HCEC 1CT (cell line): ENCODE measurements around the gene ITGA7.
A peak's percentile ranks its signal among the peaks of the same experiment; 100 is the strongest.

ENCODE experiments used
- DNase-seq: peaks from one replicate; pipeline ENCODE4 v3.0.0-alpha.2; 2017

Gene ITGA7

GRCh38 chr12:55699471-55700055 lies 8.1 kb downstream of the ITGA7 start:
- no peak for DNase-seq

GRCh38 chr12:55698965-55699364 lies 8.7 kb downstream of the ITGA7 start:
- DNase-seq: no peak

DNA sequence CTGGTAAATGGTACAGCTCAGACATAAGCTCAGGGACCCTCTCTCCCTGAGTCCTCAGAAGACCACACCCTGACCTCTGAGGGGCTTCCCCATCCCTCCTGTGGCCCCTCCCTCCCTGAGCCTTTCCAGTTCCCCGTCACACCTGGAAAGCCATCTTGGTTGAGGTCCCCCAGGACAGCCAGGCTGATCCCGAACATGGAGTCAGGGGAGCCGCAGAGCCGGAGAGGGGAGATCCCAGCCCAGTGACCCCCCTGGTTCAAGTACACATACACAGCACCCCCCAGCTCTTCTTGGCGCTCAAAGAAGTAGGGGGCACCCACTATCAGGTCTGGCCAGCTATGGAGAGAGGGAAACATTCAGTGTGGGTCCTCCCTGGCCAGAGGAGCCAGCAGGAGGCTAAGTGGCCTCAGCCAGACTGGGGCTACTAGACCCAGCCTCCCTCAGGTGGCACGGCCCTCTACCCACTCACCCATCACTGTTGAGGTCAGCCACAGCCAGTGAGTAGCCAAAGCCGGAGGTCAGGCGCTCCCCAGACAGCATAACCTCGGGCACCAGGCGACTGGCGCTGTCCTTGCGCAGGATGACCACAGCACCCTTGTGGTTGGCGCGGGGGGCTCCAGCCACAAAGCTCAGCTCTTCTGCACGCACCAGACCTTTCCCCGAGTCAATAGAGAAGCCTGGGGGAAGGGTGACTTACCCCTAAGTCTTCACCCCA lies 9.3 kb downstream of the ITGA7 start:
- no peak for DNase-seq

GRCh38 chr12:55697686-55698085 lies 10.0 kb downstream of the ITGA7 start:
- DNase-seq: no peak

DNA sequence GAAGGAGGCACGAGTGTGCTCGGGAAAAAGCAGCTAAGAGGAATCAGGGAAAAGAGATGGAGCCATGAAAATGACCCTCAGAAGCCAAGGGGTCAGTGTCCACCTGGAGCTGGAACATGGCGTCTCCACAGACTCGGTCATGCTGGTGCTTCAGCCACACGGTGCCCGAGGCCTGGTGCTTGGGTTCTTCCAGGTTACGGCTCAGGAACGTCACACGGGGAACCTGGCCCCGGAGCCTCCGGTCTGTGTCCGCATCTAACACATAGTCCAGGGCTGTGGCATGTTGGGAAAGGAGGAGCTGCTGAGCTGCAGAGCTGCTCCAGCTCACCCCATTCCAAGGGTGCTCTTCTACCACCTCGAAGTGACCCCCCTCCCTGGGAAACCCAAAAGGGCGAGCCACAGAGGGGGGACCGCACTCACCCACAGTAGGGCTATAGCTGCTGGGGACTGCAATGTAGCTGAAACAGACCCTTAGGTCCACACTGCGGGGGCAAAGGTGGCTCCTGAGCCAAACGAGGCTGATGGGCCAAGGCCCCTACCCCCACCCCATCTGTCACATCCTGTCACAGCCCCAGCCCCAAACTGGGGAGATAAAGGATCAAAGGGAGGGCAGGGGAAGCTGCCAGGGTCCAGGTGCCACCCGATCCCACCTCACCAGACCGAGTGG lies 10.8 kb downstream of the ITGA7 start:
- DNase-seq: no peak

DNA sequence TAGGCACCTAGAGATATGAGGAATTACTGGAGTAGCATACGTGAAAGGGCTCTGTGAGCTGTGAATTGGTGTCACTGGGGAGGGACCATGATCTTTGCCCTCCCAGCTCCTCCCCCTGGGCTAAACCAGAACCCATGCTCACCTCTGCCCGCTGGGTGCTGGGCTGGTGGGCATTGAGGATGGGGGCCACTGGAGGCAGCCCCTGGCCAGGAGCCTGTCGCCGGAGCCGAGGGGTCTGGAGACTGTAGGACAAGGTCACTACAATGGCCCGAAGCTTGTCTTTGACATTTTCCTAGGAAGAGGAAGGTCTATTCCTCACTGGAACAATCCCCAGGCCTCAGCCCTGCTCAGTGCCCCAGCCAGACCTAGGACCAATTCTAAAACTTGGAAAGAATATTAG lies 11.6 kb downstream of the ITGA7 start:
- no peak for DNase-seq

DNA sequence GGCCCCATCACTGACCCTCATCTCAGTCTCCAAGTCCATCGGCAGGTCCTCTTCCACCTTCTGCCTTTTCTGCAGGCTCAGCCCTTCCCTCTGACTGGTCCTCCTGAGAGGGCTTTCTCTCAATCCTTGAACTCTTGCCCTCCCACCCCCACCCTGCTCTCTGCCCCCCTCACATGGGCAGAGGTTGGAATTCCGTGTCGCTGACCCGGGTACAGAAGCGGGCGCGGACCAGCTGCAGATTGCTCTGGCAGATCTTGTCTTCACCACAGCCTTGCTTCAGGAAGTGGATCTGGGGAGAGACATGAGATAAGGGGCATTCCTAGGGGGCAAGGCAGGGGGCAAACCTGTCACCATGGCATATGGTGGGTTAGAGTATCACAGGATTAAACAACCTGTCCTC lies 12.4 kb downstream of the ITGA7 start:
- no peak for DNase-seq

GRCh38 chr12:55694651-55695050 lies 13.1 kb downstream of the ITGA7 start:
- no peak for DNase-seq

DNA sequence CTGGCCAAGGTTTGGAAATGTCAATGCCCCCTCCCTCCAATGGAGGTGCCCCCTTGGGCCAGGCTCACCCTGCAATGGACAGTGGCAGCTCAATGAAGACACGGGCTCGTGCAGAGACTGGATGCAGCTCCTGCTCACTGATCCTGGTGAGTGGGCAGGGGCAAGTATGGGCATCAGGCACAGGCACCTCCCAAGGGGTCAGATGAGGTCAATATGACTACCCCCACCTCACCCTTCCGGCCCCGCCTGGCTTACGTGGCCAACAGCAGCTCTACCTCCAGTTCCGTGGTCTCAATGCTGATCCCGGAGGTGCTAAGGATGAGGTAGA lies 13.6 kb downstream of the ITGA7 start:
- DNase-seq: no peak

DNA sequence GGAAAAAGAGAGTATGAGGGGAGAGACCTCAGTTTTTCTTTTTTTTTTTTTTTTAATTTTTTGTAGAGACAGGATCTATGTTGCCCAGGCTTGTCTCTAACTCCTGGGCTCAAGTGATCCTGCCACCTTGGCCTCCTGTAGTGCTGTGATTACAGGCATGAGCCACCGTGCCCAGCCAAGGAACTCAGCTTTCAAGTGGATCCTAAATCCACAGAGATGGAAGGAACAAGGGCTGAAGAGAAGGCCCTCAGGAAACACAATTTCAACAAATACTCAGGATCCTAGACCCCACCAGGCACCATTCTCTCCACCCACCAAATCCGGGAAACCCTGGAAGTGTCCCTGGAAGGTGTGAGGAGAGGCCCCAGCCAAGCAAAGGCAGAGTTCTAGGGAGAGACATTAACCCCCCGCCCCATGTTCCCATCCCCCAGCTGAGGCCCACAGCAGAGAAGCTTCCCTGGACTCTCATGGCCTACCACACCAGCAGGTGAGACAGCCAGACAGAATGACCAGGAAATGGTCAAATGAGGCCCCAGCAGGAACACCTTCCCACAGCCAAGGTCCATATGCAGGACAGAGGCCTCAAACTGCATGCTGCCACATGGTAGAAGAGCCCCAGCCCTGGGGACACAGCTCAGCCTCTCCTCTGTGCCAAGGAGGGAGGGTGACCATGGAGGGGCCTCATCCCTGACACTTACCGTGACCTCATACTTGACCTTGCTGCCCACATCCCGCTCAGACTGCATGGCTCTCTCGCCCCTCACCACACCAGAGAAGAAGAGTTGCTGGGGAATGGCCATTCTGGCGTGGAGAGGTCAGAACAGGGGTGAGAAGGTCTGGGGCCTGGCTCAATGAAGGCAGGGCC lies 14.1 kb downstream of the ITGA7 start:
- no peak for DNase-seq

- DNase-seq: no peak
Observed at GRCh38 chr12:55692631-55693322, 14.9 kb downstream of the ITGA7 start.

- DNase-seq: no peak
Observed at GRCh38 chr12:55688716-55689655, 18.7 kb downstream of the ITGA7 start.

GRCh38 chr12:55687746-55688145 lies 20.0 kb downstream of the ITGA7 start:
- DNase-seq: no peak

GRCh38 chr12:55686366-55687010 lies 21.2 kb downstream of the ITGA7 start:
- DNase-seq: no peak

GRCh38 chr12:55685671-55686070 lies 22.0 kb downstream of the ITGA7 start:
- no peak for DNase-seq

DNA sequence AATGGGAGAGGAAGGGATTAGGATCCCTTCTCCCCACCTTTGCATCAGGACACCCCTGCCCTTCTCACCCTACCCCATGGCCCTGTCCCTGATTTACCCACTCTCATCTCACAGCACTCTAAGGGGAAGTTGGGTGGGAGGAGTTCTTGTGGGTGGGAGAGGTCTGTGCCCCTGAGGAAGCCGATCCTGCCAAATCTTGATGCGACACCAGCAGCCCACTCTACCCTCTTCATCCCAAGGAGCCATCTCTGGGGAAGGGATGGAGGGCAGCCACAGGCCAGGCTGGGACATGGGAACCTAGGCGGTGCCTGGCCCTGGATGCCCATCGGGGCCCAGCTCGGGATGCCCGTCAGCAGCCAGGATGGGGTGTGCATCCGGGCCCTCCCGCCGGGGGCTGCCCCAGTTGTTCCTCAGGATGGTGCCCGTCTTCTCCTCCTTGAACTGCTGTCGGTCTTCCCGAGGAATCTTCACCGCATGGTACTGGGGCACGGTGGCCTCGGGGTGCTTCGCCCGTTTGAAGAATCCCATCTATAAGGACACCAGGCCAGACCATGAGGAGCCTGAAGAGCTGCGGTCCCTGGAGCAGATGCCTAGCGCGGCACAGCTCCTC lies 22.8 kb downstream of the ITGA7 start:
- no peak for DNase-seq

DNA sequence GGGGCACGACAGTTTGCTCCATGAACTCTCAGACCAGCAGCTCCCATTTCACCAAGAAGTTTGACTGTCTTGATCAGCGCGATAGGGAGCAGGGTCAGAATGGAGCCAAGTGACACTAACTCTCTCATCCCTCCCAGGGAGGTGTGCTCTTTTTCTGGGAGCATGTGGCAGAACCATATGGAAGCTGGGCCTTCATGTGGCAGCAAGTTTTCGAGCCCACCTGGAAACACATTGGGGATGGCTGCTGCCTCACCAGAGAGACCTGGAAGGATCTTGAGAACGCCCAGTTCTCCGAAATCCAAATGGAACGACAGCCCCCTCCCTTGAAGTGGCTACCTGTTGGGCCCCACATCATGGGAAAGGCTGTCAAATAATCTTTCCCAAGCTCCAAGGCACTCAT lies 24.0 kb downstream of the ITGA7 start:
- no peak for DNase-seq

DNA sequence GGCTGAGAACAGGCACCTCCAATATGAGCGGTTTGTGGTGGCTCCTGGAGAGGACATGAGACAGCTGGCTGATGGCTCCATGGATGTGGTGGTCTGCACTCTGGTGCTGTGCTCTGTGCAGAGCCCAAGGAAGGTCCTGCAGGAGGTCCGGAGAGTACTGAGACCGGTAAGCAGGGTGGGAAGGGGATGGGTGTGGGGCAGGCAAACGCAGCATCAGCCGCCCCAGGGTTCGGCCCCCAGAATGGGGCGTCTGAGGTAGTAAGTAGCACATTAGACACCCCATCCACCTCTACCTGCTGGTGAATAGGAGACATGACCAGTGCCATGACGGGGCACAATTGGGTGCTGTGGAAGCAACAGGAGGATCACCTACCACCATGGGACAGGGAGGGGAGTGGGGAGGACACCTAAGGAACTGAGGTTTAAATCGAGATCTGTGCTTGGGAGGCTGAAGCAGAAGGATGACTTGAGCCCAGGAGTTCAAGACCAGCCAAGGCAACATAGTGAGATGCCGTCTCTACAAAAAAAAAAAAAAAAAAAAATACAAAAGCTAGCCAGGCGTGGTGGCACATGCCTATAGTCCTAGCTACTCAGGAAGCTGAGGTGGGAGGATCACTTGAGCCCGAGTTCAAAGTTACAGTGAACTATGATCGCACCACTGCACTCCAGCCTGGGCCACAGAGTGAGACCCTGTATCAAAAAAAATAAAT lies 25.5 kb downstream of the ITGA7 start:
- no peak for DNase-seq

GRCh38 chr12:55681142-55682077 lies 26.3 kb downstream of the ITGA7 start:
- peak; percentile 68 for DNase-seq
